Mucosa of stomach (tissue), 1 donor: ENCODE data around the gene ABHD12.

Experiments used
- H3K27me3 ChIP-seq: one replicate; pipeline ENCODE4 v1.7.0; 2013; ENCODE audit warnings: mild to moderate bottlenecking, low read length; ENCODE audit not compliant: control insufficient read depth, insufficient read depth
- H3K36me3 ChIP-seq: one replicate; pipeline ENCODE4 v1.7.0; 2013; ENCODE audit warnings: low read length; ENCODE audit not compliant: control insufficient read depth, insufficient read depth
- H3K4me1 ChIP-seq: one replicate; pipeline ENCODE4 v1.7.0; 2013; ENCODE audit warnings: mild to moderate bottlenecking, low read length; ENCODE audit not compliant: control insufficient read depth, insufficient read depth
- H3K4me3 ChIP-seq: one replicate; pipeline ENCODE4 v1.7.0; 2013; ENCODE audit warnings: low read length
- H3K9ac ChIP-seq: one replicate; pipeline ENCODE4 v1.7.0; 2013; ENCODE audit warnings: mild to moderate bottlenecking, low read length, moderate library complexity
- H3K9me3 ChIP-seq: one replicate; pipeline ENCODE4 v1.7.0; 2013; ENCODE audit warnings: mild to moderate bottlenecking, low read length, moderate library complexity; ENCODE audit not compliant: control insufficient read depth
- donor health status: Pancreatic carcinoma.

ABHD12 gene

GRCh38 chr20:25277051-25277801, 113.4 kb downstream of the ABHD12 start:
- no peak overlapping the region for H3K4me3 ChIP-seq
- H3K36me3 ChIP-seq: peaks cover 1% of the 10 kb centered on the region
- H3K9ac ChIP-seq: no peak overlapping the region
- no peaks in the 10 kb centered on the region for H3K9me3 ChIP-seq
- no peaks in the 10 kb centered on the region for H3K27me3 ChIP-seq
- no peaks in the 10 kb centered on the region for H3K4me1 ChIP-seq

GRCh38 chr20:25276533-25277050, 114.0 kb downstream of the ABHD12 start:
- no peaks in the 10 kb centered on the region for H3K27me3 ChIP-seq
- H3K9ac ChIP-seq: no peak overlapping the region
- H3K36me3 ChIP-seq: no peaks in the 10 kb centered on the region
- H3K4me3 ChIP-seq: no peak overlapping the region
- no peaks in the 10 kb centered on the region for H3K4me1 ChIP-seq
- no peaks in the 10 kb centered on the region for H3K9me3 ChIP-seq

DNA sequence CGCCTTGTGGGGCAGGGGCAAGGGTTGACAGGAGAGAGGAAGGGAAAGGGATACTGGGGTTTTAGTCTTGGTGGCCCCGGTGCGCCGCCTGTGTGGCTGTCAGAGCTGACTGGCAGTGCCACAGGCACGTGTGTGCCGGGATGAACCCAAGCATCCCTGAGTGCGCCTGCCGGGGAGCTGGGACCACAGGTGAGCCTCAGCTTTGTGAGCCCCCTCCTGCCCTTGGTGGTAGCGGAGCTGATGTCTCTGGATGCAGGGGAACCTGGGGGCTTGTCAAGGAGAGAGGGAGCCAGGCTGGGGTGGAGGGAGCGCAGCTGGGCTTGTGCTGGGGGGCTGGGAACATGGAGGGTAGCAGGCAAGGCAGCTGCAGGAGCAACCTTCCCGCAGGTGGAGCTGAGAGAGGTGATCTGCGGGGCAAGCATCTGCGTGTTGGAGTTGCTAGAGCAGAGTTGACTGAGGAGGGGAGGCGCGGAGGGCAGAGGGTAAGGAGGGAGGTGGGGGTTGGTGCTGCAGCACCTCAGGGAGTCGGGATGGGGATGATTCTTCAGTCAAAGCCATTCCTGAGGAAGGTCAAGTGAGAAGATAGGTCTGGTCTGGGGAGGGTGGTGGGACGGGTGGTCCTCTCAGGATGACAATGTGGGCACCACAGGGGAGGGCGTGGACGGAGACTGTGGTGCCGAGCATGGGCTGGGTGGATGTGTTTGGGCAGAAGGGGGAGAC, 114.7 kb downstream of the ABHD12 start:
- no peaks in the 10 kb centered on the region for H3K36me3 ChIP-seq
- H3K9ac ChIP-seq: no peak overlapping the region
- no peak overlapping the region for H3K4me3 ChIP-seq
- H3K9me3 ChIP-seq: no peaks in the 10 kb centered on the region
- no peaks in the 10 kb centered on the region for H3K27me3 ChIP-seq
- no peaks in the 10 kb centered on the region for H3K4me1 ChIP-seq

DNA sequence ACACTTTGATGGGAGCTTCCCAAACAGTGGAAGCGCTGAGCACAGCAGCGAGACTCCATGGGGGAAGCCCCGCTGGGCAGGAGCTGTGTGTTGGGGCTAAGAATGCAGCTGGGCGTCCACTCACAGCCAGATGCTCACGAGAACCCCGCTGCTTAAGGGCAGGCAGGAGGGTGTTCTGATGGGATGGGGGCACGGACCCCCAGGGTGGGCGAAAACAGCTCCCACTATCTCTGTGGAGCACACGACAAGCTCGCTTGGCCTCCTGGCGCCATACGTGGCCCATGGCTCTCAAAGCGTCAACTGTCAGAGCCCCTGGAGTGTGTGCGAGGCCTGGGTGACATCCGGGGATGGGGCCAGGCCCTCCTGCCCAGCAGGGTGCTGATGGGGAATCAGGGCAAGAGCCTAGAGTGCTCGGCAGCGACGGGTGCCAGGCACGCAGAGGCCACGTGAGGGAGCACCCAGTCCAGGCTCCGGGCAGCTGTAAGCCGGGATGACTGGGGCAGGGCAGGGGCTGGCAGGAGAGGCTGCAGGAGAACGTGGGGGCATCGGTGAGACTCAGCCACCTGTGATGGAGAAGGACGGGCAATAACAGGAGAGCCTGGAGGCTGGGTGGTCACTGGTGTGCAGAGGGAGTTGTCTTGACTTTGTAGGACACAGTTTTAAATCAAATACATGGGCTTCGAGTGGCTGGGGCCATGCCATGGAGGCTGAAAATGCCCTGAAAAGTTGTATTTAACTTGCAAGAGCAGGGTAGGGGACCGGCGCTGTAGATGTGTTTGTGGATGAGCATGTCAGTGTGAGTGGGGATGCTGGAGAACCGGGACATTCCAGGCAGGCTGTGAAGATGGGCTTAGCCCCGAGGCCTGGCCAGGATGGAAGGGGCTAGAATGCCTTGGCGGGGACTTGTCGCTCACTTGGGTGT, 115.5 kb downstream of the ABHD12 start:
- Histone ChIP-seq H3K27me3 (no peaks in the 10 kb centered on the region), H3K36me3 (no peaks in the 10 kb centered on the region), H3K4me1 (no peaks in the 10 kb centered on the region), H3K9ac (no peak overlapping the region), H3K4me3 (no peak overlapping the region), H3K9me3 (no peaks in the 10 kb centered on the region)

- no peak overlapping the region for H3K4me3 ChIP-seq
- H3K9me3 ChIP-seq: no peaks in the 10 kb centered on the region
- no peaks in the 10 kb centered on the region for H3K4me1 ChIP-seq
- no peak overlapping the region for H3K9ac ChIP-seq
- H3K27me3 ChIP-seq: no peaks in the 10 kb centered on the region
- no peaks in the 10 kb centered on the region for H3K36me3 ChIP-seq
These were observed 116.2 kb downstream of the ABHD12 start for GRCh38 chr20:25274481-25274880.

DNA sequence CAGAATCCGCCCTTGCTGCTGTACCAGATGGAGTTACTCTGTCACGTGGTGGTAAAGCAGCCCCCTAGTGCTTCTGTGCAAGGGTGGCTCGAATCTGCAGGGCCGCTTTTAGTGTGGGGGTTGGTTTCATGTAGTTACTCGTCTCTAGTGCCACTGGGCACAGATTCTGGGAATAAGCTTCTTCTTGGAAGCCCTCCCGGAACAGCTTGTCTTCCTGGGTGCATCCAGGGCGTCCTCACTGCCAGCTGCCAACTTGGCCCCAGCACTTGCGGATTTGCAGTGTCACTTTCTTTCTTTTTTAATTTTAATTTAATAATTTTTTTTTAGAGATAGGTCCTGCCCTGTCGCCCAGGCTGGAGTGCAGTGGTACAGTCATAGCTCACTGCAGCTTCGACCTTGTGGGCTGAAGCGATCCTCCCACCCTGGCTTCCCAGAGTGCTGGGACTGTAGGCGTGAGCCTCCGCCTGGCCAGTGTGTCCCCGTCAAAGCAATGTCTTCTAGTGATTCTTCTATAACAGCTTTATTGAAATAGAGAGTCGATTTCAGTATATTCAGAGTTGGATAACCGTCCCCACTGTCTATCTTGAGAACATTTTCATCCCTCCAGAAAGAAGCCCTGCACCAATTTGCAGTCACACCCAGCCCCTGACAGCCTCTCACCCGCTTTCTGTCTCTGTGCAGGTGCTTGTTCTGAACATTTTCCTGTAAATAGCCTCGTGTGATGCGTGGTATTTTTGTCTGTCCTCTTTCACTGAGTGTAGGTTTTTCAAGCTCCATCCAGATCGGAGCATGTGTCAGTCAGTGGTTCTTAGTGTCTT, 116.9 kb downstream of the ABHD12 start:
- no peak overlapping the region for H3K4me3 ChIP-seq
- no peaks in the 10 kb centered on the region for H3K9me3 ChIP-seq
- no peaks in the 10 kb centered on the region for H3K36me3 ChIP-seq
- no peaks in the 10 kb centered on the region for H3K4me1 ChIP-seq
- H3K9ac ChIP-seq: no peak overlapping the region
- H3K27me3 ChIP-seq: no peaks in the 10 kb centered on the region

GRCh38 chr20:25273046-25273445, 117.6 kb downstream of the ABHD12 start:
- no peaks in the 10 kb centered on the region for H3K36me3 ChIP-seq
- H3K9ac ChIP-seq: no peak overlapping the region

GRCh38 chr20:25272223-25273000, 118.2 kb downstream of the ABHD12 start:
- H3K4me1 ChIP-seq: no peaks in the 10 kb centered on the region
- H3K9me3 ChIP-seq: no peaks in the 10 kb centered on the region
- H3K27me3 ChIP-seq: no peaks in the 10 kb centered on the region
- no peak overlapping the region for H3K9ac ChIP-seq
- no peaks in the 10 kb centered on the region for H3K36me3 ChIP-seq
- H3K4me3 ChIP-seq: no peak overlapping the region

More at GRCh38 chr20:25273046-25273445, 117.6 kb downstream of the ABHD12 start:
- Histone ChIP-seq H3K27me3 (no peaks in the 10 kb centered on the region), H3K4me3 (no peak overlapping the region), H3K9me3 (no peaks in the 10 kb centered on the region), H3K4me1 (no peaks in the 10 kb centered on the region)

- H3K36me3 ChIP-seq: no peaks in the 10 kb centered on the region
- H3K4me3 ChIP-seq: no peak overlapping the region
These were observed 119.0 kb downstream of the ABHD12 start for GRCh38 chr20:25271486-25272222.

DNA sequence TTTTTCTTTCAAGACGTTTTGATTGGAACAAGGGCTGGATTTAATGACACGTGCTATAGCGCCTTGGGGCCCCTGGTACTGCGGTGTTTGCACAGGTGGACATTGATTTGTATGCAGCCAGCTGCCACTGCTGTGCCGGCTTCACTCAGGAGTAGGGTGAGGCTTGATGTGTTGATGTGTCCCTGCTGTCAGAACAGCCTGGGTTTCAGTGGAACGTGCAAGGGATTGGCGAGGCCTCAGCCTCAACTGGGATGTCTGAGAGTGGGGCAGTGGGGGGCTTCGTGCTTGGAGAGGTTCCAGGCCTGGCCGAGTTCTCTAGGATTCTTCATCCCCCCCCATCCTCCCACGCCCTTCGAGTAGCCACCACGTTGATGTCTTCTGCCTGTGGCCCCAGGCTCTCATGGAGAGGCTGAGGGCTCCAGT, 119.8 kb downstream of the ABHD12 start:
- Histone ChIP-seq H3K4me3 (no peak overlapping the region), H3K9me3 (no peaks in the 10 kb centered on the region), H3K36me3 (no peaks in the 10 kb centered on the region), H3K4me1 (no peaks in the 10 kb centered on the region), H3K9ac (no peak overlapping the region), H3K27me3 (no peaks in the 10 kb centered on the region)

More at GRCh38 chr20:25271486-25272222, 119.0 kb downstream of the ABHD12 start:
- H3K9me3 ChIP-seq: no peaks in the 10 kb centered on the region
- H3K4me1 ChIP-seq: no peaks in the 10 kb centered on the region
- H3K9ac ChIP-seq: no peak overlapping the region
- no peaks in the 10 kb centered on the region for H3K27me3 ChIP-seq
